ENCODE data around the gene SNAPC3.

SNAPC3 gene

DNA sequence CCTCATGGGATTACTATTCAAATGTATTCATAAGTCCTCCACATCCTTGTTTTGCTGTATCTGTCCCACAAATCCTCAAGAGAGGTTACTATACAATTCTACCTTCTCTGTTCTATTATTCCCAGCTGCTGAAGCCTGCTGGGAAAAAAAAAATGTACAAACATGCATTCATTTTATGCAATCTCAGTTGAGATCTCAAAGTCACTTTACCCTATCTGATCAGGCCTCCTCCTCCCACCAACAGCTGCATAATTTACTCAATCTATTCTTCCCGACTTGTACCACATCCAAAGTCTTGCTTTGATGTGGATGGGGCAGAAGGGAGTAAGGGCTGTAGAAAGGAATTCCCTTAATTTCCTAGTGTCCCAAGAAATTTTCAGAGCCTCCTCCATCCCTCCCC is 59.5 kb downstream of the SNAPC3 start:
- DNase-seq (no peak), ATAC-seq (replicated peaks) (no peak)
- peak overlapping the region; percentile 0 to 41 for H3K27ac Mint-ChIP-seq
- H3K36me3 Mint-ChIP-seq (ENCODE audit: insufficient read depth), result peaks cover 52% of the 10 kb centered on the region
- H3K4me3 Mint-ChIP-seq, result no peak overlapping the region
- no peaks in the 10 kb centered on the region for H3K27me3 Mint-ChIP-seq
- H3K4me1 Mint-ChIP-seq (ENCODE audit: low read depth in 2 of 2), result peaks cover 13 to 26% of the 10 kb centered on the region in 2 donors
- no peaks in the 10 kb centered on the region for H3K9me3 Mint-ChIP-seq

DNA sequence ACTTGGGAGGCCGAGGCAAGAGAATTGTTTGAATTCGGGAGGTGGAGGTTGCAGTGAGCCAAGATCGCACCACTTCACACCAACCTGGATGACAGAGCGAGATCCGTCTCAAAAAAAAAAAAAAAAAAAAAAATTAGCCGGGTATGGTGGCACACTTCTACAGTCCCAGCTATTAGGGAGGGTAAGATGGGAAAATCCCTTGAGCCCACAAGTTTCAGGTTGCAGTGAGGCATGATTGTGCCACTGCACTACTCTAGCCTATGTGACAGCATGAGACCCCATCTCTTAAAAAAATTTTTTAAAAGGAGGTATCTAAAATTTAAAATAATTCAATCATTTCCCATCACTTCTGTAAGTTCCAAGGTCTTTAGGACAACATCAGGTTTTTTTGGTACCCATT is 62.1 kb downstream of the SNAPC3 start:
- no peaks in the 10 kb centered on the region for H3K27me3 Mint-ChIP-seq
- ATAC-seq (replicated peaks), result no peak
- no peak overlapping the region for H3K27ac Mint-ChIP-seq
- no peak for DNase-seq
- H3K36me3 Mint-ChIP-seq (ENCODE audit: insufficient read depth), result peaks cover 54% of the 10 kb centered on the region
- no peaks in the 10 kb centered on the region for H3K9me3 Mint-ChIP-seq
- peaks cover 13 to 26% of the 10 kb centered on the region in 2 donors for H3K4me1 Mint-ChIP-seq (ENCODE audit: low read depth in 2 of 2)
- no peak overlapping the region for H3K4me3 Mint-ChIP-seq

DNA sequence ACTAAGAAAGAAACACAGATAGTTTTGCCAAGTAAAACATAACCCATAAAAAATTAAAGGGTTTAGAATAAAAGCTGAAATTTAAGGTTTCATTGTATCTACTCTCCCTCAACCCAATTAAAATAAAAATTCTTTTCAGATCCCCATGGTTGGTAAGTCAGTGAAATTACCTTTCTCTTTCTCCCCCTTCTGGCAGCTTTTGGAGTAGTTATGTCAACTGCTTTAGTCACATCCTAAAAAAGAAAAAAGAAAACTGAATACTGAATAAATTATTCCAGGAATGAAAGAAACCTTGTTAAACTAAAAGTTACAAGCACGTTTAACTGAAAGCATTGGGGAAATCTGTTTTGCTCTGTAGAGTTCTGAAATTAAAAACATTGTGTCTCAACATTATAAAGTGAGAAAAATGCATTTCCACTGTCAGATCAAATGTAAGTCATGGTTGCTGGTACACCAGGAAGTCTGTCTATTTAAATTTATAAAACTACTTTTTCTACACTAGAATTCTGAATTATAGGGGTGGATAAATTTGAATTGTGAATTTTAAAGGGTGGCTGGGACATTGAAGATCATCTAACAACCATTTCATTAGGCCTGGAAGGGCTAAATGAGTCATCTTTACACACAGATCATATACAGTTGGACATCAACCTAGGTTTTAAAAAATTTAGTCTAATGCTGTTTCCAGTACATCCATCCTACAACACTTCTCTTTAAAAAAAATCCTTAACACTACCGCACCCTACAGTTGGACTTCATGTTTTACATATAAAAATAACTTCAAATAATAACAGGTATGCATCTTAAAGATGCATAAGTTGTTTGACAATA is 63.4 kb downstream of the SNAPC3 start:
- ATAC-seq (replicated peaks) (peak; percentile 36), DNase-seq (no peak)
- Mint-ChIP-seq H3K36me3 (ENCODE audit: insufficient read depth) (peaks cover 61% of the 10 kb centered on the region), H3K4me3 (no peak overlapping the region), H3K27me3 (no peaks in the 10 kb centered on the region), H3K9me3 (no peaks in the 10 kb centered on the region), H3K4me1 (ENCODE audit: low read depth in 2 of 2) (peaks cover 12 to 25% of the 10 kb centered on the region in 2 donors), H3K27ac (peak overlapping the region in 1 of 2 donors; percentile 52)

DNA sequence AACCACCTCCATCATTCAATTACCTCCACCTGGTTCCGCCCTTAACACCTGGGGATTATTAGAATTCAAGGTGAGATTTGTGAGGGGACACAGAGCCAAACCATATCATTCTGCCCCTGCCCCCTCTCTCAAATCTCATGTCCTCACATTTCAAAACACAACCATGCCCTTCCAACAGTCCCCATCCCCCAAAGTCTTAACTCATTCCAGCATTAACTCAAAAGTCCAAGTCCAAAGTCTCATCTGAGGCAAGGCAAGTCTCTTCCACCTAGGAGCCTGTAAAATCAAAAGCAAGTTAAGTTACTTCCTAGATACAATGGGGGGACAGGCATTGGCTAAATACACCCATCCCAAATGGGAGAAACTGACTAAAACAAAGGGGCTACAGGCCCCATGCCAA is 69.3 kb downstream of the SNAPC3 start:
- Mint-ChIP-seq H3K4me1 (ENCODE audit: low read depth in 2 of 2) (peaks cover 25 to 38% of the 10 kb centered on the region in 2 donors), H3K27ac (peak overlapping the region in 1 of 2 donors; percentile 49), H3K36me3 (ENCODE audit: insufficient read depth) (peaks cover 51% of the 10 kb centered on the region), H3K4me3 (no peak overlapping the region), H3K27me3 (no peaks in the 10 kb centered on the region), H3K9me3 (no peaks in the 10 kb centered on the region)
- no peak for ATAC-seq (replicated peaks)
- no peak for DNase-seq

DNA sequence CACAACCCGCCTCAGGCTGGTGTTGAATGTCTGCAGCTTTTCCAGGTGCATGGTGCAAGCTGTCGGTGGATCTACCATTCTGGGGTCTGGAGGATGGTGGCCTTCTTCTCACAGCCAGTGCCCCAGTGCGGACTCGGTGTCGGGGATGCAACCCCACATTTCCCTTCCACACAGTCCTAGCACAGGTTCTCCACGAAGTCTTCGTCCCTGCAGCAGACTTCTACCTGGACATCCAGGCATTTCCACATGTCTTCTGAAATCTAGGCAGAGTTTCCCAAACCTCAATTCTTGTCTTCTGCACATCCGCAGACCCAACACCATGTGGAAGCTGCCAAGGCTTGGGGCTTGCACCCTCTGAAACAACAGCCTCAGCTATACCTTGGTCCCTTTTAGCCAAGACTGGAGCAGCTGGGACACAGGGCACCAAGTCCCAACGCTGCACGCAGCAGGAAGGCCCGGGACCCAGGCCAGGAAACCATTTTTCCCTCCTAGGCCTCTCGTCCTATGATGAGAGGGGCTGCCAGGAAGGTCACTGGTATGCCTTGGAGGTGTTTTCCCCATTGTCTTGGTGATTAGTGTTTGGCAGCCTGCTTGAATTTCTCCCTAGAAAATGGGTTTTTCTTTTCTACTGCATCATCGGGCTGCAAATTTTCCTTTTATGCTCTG is 69.9 kb downstream of the SNAPC3 start:
- H3K27ac Mint-ChIP-seq, result no peak overlapping the region
- DNase-seq (no peak), ATAC-seq (replicated peaks) (no peak)
- peaks cover 52% of the 10 kb centered on the region for H3K36me3 Mint-ChIP-seq (ENCODE audit: insufficient read depth)
- H3K9me3 Mint-ChIP-seq, result no peaks in the 10 kb centered on the region
- peaks cover 27 to 42% of the 10 kb centered on the region in 2 donors for H3K4me1 Mint-ChIP-seq (ENCODE audit: low read depth in 2 of 2)
- no peaks in the 10 kb centered on the region for H3K27me3 Mint-ChIP-seq
- no peak overlapping the region for H3K4me3 Mint-ChIP-seq

DNA sequence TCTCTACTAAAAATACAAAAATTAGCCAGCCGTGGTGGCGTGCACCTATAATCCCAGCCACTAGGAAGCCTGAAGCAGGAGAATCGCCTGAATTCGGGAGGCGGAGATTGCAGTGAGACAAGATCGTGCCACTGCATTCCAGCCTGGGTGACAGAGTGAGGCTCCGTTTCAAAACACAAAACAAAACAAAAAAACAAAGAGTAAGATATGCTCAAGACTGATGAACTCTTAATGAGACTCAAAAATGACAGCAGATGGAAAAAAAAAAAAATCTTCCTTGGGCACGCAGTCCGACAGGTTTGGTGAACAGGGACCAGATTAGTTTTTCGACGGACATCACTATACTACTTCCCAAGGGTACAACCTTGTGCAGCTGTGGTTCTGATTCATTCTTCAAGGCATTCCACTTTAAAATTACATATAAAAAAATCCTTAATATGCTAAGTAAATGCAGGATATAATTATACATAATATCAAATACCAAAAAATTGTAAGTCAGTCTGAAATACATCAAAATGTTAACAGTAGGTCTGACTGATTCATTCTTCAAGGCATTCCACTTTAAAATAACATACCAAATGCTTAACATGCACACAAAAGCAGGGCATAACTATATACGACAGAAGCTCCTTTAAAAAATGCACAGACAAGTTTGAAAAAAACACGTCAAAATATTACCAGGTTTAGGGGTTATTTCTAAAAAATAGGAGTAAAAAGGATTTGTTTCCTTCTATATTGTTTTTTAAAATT is 75.7 kb downstream of the SNAPC3 start:
- peaks cover 30 to 61% of the 10 kb centered on the region in 2 donors for H3K4me1 Mint-ChIP-seq (ENCODE audit: low read depth in 2 of 2)
- H3K9me3 Mint-ChIP-seq, result no peaks in the 10 kb centered on the region
- no peak overlapping the region for H3K27ac Mint-ChIP-seq
- no peak for DNase-seq
- H3K27me3 Mint-ChIP-seq, result no peaks in the 10 kb centered on the region
- peaks cover 55% of the 10 kb centered on the region for H3K36me3 Mint-ChIP-seq (ENCODE audit: insufficient read depth)
- no peak overlapping the region for H3K4me3 Mint-ChIP-seq
- no peak for ATAC-seq (replicated peaks)

DNA sequence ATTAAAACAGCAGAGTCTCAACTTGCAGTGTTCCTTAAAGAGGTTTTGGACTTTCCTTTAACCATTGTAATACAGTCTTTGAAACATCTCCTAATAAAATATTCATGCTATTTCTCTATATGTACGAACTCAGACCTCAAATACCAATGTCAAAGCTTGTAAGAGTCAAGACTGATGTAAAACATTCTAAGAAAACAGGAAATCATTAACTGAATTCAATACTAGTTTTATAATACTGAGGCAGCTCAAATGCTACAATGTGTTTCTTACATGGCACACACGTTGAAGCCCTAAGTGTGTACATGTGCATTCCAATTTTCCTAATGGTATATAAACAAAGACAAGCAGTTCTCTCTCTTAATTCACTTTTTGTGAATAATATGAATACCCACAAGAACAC is 76.5 kb downstream of the SNAPC3 start:
- Mint-ChIP-seq H3K36me3 (ENCODE audit: insufficient read depth) (peaks cover 60% of the 10 kb centered on the region), H3K4me1 (ENCODE audit: low read depth in 2 of 2) (peaks cover 28 to 62% of the 10 kb centered on the region in 2 donors), H3K27ac (no peak overlapping the region), H3K27me3 (no peaks in the 10 kb centered on the region), H3K4me3 (peak overlapping the region; percentile 42 to 52), H3K9me3 (no peaks in the 10 kb centered on the region)
- DNase-seq, result no peak
- no peak for ATAC-seq (replicated peaks)

DNA sequence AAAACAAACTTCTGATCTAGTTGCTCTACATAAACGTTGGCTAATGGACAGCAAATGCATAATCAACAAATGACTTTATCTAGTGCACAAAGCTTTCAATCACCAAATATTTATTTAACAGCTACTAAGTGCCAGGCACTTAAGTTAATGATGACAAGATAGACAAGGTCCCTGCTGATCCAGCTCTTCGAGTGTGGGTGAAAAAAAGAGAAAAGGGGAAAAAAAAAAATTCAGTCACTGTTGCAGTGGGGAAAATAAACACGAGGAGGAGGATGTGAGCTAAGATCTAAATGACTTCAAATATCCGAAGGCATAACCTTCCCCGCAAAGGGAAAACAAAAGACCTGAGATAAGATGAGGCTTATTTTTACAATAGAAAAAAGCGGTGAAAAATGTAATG is 78.5 kb downstream of the SNAPC3 start:
- H3K4me1 Mint-ChIP-seq (ENCODE audit: low read depth in 2 of 2), result peaks cover 27 to 57% of the 10 kb centered on the region in 2 donors
- peak overlapping the region in 1 of 2 donors; percentile 3 for H3K4me3 Mint-ChIP-seq
- DNase-seq (no peak), ATAC-seq (replicated peaks) (no peak)
- H3K27ac Mint-ChIP-seq, result peak overlapping the region in 1 of 2 donors; percentile 33
- H3K36me3 Mint-ChIP-seq (ENCODE audit: insufficient read depth), result peaks cover 76% of the 10 kb centered on the region
- H3K27me3 Mint-ChIP-seq, result no peaks in the 10 kb centered on the region
- no peaks in the 10 kb centered on the region for H3K9me3 Mint-ChIP-seq

DNA sequence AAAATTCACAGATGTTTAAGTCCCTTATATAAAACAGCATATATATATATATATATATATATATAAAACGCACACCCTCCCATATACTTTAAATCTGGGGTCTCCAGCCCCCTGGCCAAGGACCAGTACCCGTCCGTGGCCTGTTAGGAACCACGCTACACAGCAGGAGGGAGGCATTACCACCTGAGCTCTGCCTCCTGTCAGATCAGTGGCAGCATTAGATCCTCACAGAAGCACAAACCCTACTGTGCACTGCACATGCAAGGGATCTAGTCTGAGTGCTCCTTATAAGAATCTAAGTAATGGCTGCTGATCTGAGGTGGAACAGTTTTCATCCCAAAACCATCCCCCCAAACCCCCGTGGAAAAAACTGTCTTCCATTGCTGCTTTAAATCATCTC is 79.1 kb downstream of the SNAPC3 start:
- no peak for DNase-seq
- Mint-ChIP-seq H3K27me3 (no peaks in the 10 kb centered on the region), H3K9me3 (no peaks in the 10 kb centered on the region), H3K4me3 (peak overlapping the region; percentile 11 to 42), H3K36me3 (ENCODE audit: insufficient read depth) (peaks cover 77% of the 10 kb centered on the region), H3K4me1 (ENCODE audit: low read depth in 2 of 2) (peaks cover 30 to 57% of the 10 kb centered on the region in 2 donors), H3K27ac (no peak overlapping the region)
- no peak for ATAC-seq (replicated peaks)

DNA sequence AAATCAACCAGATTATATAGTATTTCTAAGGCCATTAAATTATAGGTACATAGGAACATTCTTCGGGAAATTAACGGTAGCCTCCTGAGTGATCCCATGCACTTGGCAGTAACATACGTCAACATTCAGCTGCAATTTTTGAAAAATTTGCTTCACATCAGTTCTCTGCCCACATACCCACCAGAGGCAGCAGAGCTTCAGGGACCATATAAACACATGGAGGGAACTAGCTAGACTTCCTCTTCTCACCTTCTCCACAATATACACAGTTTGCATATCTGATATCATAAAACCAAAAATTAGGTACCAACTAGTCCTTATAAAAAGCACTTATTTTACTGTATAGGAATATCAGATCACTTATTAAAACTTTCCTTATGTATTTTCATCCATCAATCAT is 83.2 kb downstream of the SNAPC3 start:
- DNase-seq (no peak), ATAC-seq (replicated peaks) (no peak)
- Mint-ChIP-seq H3K27ac (no peak overlapping the region), H3K4me1 (ENCODE audit: low read depth in 2 of 2) (peaks cover 41 to 54% of the 10 kb centered on the region in 2 donors), H3K27me3 (no peaks in the 10 kb centered on the region), H3K9me3 (no peaks in the 10 kb centered on the region), H3K36me3 (ENCODE audit: insufficient read depth) (peaks cover 74% of the 10 kb centered on the region), H3K4me3 (no peak overlapping the region)

DNA sequence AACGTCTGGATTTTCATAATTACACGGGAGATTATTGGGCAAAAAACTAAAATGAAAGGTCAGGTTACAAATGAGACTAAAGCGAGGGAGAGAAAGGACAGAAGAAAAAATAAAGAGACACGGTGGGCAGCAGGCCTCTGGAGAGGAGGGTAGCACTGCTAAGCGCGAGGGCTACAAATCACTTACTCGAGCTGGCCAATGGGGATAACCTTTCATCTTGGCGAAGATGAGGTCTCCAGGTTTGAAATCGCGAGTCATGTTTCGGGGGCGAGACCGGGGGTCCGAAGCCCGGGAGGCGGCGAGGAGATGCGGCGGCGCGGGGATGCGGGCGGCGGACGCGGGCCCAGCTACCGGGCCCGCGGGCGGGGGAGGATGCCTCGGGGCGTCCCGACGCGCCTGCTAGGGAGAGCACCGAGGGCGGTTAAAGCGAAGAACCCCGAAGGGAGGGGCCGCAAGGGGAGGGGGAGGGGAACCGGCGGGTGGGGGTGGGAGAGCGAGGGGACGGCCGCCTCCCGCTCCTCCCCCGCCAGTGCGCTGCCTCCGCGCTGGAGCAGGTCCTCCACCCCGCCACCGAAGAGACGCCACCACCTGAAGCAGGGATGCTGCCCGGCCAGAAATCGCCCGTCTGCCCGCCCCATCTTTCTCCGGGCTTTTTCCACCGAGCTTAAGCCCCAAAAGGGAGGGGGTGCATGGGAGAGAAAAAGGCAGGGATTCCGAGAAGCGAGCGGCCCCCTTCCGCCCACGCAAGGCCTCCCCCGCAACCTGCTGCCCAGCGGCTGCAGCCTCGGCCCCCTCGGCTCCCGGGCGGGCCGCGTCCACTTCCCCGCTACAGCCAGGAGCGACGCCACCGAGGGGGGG is 87.5 kb downstream of the SNAPC3 start:
- no peaks in the 10 kb centered on the region for H3K27me3 Mint-ChIP-seq
- DNase-seq, result peak; percentile 39 to 45 (median 39)
- ATAC-seq (replicated peaks), result peak; percentile 52
- no peaks in the 10 kb centered on the region for H3K9me3 Mint-ChIP-seq
- H3K4me3 Mint-ChIP-seq, result peak overlapping the region; percentile 90 to 96
- H3K4me1 Mint-ChIP-seq (ENCODE audit: low read depth in 2 of 2), result peaks cover 40 to 43% of the 10 kb centered on the region in 2 donors
- H3K27ac Mint-ChIP-seq, result peak overlapping the region; percentile 98 to 99
- peaks cover 47% of the 10 kb centered on the region for H3K36me3 Mint-ChIP-seq (ENCODE audit: insufficient read depth)

DNA sequence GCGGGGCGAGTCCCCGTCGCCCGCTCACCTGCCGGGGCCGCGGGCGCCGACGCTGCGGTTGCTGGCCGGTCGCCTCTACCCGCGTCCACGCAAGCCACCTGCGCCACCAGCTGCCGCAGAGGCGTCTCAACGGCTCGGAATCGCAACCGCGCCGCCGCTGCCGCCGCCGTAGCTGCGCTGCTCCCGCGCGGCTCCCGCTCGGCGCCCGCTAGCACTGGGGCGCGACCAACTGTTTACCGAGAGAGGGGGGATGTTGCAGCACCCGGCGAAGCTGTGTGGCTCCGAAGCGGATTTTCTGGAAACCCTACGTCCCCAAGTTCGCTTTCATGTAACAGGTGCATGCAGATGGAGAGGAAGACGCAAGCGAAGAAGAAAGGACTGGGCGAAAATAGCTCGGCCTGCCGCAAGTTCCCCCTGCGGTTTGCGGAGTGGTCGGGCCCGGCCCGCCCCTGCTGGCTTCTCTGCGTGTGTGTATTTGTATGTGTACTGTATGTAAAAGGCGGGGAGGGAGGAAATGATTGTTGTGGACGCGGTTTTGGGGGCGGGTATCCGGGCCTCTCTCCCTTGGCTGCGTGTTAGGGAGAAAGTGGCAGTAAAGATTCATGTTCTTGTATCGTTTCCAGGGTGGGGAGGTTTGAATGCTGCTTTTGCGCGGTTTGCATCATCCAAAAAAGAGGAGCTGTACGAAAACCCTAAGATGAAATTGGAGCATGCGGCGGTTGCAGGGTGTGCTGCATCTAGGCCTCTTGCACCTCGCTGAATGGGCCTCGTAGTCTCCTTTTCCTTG is 88.3 kb downstream of the SNAPC3 start, which contains the start of gene PSIP1:
Gene PSIP1, minus strand, starts transcription at position 182 of the 787 bp plus-strand sequence. CDS start 782 bp downstream, outside the sequence.
- peak within 1 kb of the TSS; percentile 98 to 99 for H3K27ac Mint-ChIP-seq
- H3K4me1 Mint-ChIP-seq (ENCODE audit: low read depth in 2 of 2), result peaks cover 38 to 40% of the 10 kb centered on the region in 2 donors
- peaks cover 42% of the 10 kb centered on the region for H3K36me3 Mint-ChIP-seq (ENCODE audit: insufficient read depth)
- no peaks in the 10 kb centered on the region for H3K9me3 Mint-ChIP-seq
- peak within 1 kb of the TSS; percentile 90 to 96 for H3K4me3 Mint-ChIP-seq
- peak; percentile 85 for ATAC-seq (replicated peaks)
- H3K27me3 Mint-ChIP-seq, result no peaks in the 10 kb centered on the region
- peak; percentile 83 to 89 (median 84) for DNase-seq
